ENCODE data around the gene DNAAF1. TPM values are rescaled to one million over a fixed set of nuclear protein-coding genes. Genes with fewer than 3 reads are reported as not detected.

DNAAF1 gene
- total and polyA plus RNA-seq, 2 donors (not counting 3 experiments of a cell fraction or from before 2014, with no cell fraction given), result 0.01 TPM; not detected in 1

DNA sequence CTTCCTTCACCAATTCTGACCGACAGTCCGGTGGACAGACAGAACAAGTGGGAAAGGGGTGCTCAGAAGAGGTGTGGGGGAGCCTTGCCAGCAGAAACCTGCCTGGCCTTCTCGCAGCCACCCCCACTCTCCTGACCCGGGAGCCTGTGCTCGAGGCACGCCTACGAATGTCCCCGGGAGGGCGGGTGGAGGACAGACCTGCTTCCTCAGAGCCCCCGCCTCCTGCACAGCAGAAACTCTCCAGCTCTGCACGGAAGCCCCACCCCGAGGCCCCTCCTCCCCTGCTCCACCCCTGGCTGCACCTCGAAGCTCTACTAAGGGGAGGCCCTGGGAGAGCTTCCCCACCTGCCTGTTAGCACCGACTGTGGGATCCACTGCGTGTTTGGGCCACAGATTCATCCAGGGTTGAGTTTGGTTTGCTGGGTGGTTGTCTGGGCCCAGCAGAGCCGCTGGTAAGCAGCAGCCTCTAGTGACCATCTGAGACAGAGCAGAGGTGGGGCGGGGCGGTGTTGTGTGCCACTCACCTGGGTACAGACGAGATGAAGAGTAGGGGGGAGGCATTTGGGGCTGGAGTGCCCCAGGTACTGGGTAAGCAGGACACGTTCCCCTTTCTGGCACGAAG, 35.5 kb downstream of the DNAAF1 start:
- Histone ChIP-seq H3K9ac (replicated peaks; ENCODE audit: extremely low read depth, insufficient read depth, low read length) (no peak overlapping the region), H2AFZ (ENCODE audit: low read depth, low read length) (no peak overlapping the region), H4K20me1 (replicated peaks; ENCODE audit: control insufficient read depth, extremely low read depth, insufficient read depth, low read length) (no peaks in the 10 kb centered on the region), H3K27me3 (ENCODE audit: control insufficient read depth in 2 of 2, insufficient read depth in 2 of 2, low read length in 2 of 2) (no peaks in the 10 kb centered on the region), H3K9me1 (replicated peaks; ENCODE audit: control insufficient read depth, extremely low read depth, insufficient read depth, low read length) (no peaks in the 10 kb centered on the region), H3K4me1 (ENCODE audit: control insufficient read depth, extremely low read depth, insufficient read depth, low read length) (peaks cover 30% of the 10 kb centered on the region), H3K79me2 (ENCODE audit: control insufficient read depth, insufficient read depth, low read length) (peaks cover 13% of the 10 kb centered on the region), H3K4me3 (replicated peaks in 1 of 3; ENCODE audit: insufficient read depth in 1 of 3, low read depth in 1 of 3, low read length in 3 of 3) (no peak overlapping the region), H3K4me2 (ENCODE audit: insufficient read depth, low read length) (no peak overlapping the region), H3K27ac (ENCODE audit: insufficient read depth, low read depth, low read length) (no peak overlapping the region), H3K36me3 (ENCODE audit: control insufficient read depth in 2 of 2, extremely low read depth in 1 of 2, insufficient read depth in 2 of 2, low read length in 2 of 2) (peaks cover 6 to 44% of the 10 kb centered on the region in 2 experiments), H3K9me3 (replicated peaks; ENCODE audit: control insufficient read depth, insufficient read depth, low read length) (no peaks in the 10 kb centered on the region)
- FAIRE-seq, result no peak
- no peak for DNase-seq (ENCODE audit: low read depth, low spot score)
- dilution Hi-C loops (cut with MboI; ENCODE audit: extremely low pct_ligation_motif_present, low sequenced_read_pairs), result no loop called here
- ChIA-PET POLR2A (no interaction called here), CTCF (interaction anchor here (1.2 kb wide), 1 partner anchor 8 kb away, joined by 3 read pairs; no protein-coding TSS in a partner anchor)
- intact Hi-C loops (cut with micrococcal nuclease), result no loop called here
- TF ChIP-seq POLR2AphosphoS5 (IDR thresholded peaks at IDR 0.05; ENCODE audit: insufficient read depth, low read depth, low read length) (no peak), GATA2 (IDR thresholded peaks at IDR 0.05; ENCODE audit: insufficient read depth, insufficient read length, low read depth, low read length) (no peak), FOS (IDR thresholded peaks at IDR 0.05; ENCODE audit: borderline replicate concordance, insufficient read depth, low read length) (no peak), EZH2 (IDR thresholded peaks at IDR 0.05; ENCODE audit: borderline replicate concordance, low read depth, low read length, severe bottlenecking) (no peak)
- BruUV-seq (replicated peaks), result no TSS peak

DNA sequence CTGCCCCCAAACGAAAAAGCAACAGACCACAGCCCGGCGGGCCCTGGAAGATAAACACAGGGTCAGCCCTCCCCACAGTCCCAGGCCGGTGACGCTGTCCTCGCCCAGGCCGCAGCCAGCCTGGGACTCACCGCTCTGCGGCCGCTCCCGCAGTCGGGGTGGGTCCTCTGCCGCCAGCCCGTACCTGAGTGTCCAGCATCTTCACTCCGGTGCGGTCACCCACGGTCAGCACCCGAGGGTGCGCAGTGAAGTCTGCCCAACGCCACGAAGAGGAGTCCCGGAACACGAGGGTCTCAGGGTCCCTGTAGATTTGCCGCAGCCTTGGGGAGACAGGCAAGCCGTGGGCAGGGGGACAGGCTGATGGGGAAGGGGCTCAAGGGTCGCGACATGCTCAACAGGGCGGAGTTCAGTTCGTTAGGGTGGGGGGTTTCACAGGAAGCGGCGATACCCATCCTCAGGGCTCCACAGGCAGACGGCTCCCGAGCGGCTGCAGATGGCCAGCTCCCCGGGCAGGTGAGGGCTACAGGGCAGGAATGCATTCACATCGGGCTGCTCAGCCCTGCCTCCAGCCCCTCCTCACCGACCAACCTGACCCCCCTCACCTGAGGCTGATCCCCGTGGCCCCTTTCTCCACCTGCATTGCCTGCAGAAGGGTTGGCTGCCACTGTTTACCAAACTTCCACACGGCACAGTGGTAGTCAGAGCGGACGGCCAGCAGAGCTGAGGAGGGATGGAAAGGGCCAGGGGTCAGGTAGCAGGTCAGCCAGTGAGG, 36.2 kb downstream of the DNAAF1 start:
- dilution Hi-C loops (cut with MboI; ENCODE audit: extremely low pct_ligation_motif_present, low sequenced_read_pairs) (no loop called here), intact Hi-C loops (cut with micrococcal nuclease) (no loop called here)
- Histone ChIP-seq H3K4me1 (ENCODE audit: control insufficient read depth, extremely low read depth, insufficient read depth, low read length) (peaks cover 34% of the 10 kb centered on the region), H3K4me2 (ENCODE audit: insufficient read depth, low read length) (no peak overlapping the region), H3K9me3 (replicated peaks; ENCODE audit: control insufficient read depth, insufficient read depth, low read length) (no peaks in the 10 kb centered on the region), H3K79me2 (ENCODE audit: control insufficient read depth, insufficient read depth, low read length) (peaks cover 19% of the 10 kb centered on the region), H4K20me1 (replicated peaks; ENCODE audit: control insufficient read depth, extremely low read depth, insufficient read depth, low read length) (no peaks in the 10 kb centered on the region), H3K36me3 (ENCODE audit: control insufficient read depth in 2 of 2, extremely low read depth in 1 of 2, insufficient read depth in 2 of 2, low read length in 2 of 2) (peaks cover 6 to 44% of the 10 kb centered on the region in 2 experiments), H3K27me3 (ENCODE audit: control insufficient read depth in 2 of 2, insufficient read depth in 2 of 2, low read length in 2 of 2) (no peaks in the 10 kb centered on the region), H2AFZ (ENCODE audit: low read depth, low read length) (no peak overlapping the region), H3K9ac (replicated peaks; ENCODE audit: extremely low read depth, insufficient read depth, low read length) (no peak overlapping the region), H3K4me3 (replicated peaks in 1 of 3; ENCODE audit: insufficient read depth in 1 of 3, low read depth in 1 of 3, low read length in 3 of 3) (no peak overlapping the region), H3K9me1 (replicated peaks; ENCODE audit: control insufficient read depth, extremely low read depth, insufficient read depth, low read length) (no peaks in the 10 kb centered on the region), H3K27ac (ENCODE audit: insufficient read depth, low read depth, low read length) (no peak overlapping the region)
- DNase-seq (ENCODE audit: low read depth, low spot score) (no peak), FAIRE-seq (no peak)
- POLR2A ChIA-PET, result no interaction called here
- no peak for TF ChIP-seq MYC (IDR thresholded peaks at IDR 0.05; ENCODE audit: low read depth, low read length)
- CTCF ChIA-PET, result no interaction called here
- BruUV-seq (replicated peaks), result no TSS peak
